ENCODE results near the gene TMEM258.

TMEM258 gene

DNA sequence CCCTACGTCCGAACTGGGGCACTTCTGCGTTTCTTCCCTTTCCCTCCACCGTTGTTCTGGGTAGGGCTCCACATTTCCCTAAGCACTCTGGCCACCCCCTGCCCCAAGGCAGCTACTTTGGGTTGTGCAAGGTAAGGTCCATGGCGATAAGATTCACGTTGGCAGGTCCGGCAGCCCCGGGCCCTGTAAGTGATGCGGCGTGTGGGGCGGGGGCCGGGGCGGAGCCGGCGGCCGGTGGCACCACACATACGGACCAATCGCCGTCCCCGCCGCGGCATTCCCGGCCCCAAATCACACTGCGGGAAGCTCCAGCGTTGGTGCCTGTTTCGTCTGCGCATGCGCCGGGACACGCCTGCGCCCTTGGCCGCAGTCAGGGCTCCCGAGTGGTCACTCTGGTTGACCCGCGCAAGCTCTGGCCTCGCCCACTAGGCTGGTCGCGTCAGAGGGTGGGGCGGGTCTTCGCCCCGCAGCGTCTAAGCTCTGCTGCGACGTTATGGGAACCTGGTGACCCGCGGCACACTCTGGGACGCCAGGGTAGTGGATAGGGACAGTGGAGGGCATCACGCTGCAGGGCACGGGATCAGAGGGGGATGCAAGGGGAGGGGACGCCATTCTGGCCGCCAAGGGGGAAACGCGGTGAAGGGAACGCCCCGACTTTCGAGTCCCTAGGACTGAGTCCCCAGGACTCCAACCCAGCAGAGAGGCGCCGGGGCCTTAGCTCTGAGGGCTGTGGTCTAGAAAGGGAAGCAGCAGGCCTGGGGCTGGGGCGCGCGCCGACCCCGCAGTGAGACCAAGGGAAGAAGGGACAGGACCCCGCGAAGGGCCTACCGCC lies 22.8 kb upstream of the TMEM258 start:
- TF ChIP-seq CEBPB (IDR thresholded peaks at IDR 0.05), result no peak
- peak; percentile 55; the same call in 1 of the 2 replicates for TF ChIP-seq YY1 (IDR thresholded peaks at IDR 0.05; ENCODE audit: low read depth)
- TF ChIP-seq TEAD4 (IDR thresholded peaks at IDR 0.05), result no peak
- TF ChIP-seq, protein P1, sequence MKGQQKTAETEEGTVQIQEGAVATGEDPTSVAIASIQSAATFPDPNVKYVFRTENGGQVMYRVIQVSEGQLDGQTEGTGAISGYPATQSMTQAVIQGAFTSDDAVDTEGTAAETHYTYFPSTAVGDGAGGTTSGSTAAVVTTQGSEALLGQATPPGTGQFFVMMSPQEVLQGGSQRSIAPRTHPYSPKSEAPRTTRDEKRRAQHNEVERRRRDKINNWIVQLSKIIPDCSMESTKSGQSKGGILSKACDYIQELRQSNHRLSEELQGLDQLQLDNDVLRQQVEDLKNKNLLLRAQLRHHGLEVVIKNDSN (IDR thresholded peaks at IDR 0.05), result no peak
- TF ChIP-seq FOXM1 (IDR thresholded peaks at IDR 0.05; ENCODE audit: borderline replicate concordance, low read depth), result no peak
- TF ChIP-seq, protein P2, sequence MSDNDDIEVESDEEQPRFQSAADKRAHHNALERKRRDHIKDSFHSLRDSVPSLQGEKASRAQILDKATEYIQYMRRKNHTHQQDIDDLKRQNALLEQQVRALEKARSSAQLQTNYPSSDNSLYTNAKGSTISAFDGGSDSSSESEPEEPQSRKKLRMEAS (IDR thresholded peaks at IDR 0.05), result peak; percentile 41; the same call in 1 of the 2 replicates
- no peak for TF ChIP-seq RAD21 (IDR thresholded peaks at IDR 0.05; ENCODE audit: low read depth)
- TF ChIP-seq TAF1 (IDR thresholded peaks at IDR 0.05; ENCODE audit: low read depth), result peak; percentile 70
- TF ChIP-seq CREB1 (IDR thresholded peaks at IDR 0.05; ENCODE audit: low read depth), result no peak; the same call in 1 of the 2 replicates
- TF ChIP-seq EP300 (IDR thresholded peaks at IDR 0.05; ENCODE audit: borderline replicate concordance), result no peak
- TF ChIP-seq NFIC (IDR thresholded peaks at IDR 0.05), result 0 out of 2 replicates have a peak, but pooled peaks have one; percentile 11
- TF ChIP-seq, protein P3, sequence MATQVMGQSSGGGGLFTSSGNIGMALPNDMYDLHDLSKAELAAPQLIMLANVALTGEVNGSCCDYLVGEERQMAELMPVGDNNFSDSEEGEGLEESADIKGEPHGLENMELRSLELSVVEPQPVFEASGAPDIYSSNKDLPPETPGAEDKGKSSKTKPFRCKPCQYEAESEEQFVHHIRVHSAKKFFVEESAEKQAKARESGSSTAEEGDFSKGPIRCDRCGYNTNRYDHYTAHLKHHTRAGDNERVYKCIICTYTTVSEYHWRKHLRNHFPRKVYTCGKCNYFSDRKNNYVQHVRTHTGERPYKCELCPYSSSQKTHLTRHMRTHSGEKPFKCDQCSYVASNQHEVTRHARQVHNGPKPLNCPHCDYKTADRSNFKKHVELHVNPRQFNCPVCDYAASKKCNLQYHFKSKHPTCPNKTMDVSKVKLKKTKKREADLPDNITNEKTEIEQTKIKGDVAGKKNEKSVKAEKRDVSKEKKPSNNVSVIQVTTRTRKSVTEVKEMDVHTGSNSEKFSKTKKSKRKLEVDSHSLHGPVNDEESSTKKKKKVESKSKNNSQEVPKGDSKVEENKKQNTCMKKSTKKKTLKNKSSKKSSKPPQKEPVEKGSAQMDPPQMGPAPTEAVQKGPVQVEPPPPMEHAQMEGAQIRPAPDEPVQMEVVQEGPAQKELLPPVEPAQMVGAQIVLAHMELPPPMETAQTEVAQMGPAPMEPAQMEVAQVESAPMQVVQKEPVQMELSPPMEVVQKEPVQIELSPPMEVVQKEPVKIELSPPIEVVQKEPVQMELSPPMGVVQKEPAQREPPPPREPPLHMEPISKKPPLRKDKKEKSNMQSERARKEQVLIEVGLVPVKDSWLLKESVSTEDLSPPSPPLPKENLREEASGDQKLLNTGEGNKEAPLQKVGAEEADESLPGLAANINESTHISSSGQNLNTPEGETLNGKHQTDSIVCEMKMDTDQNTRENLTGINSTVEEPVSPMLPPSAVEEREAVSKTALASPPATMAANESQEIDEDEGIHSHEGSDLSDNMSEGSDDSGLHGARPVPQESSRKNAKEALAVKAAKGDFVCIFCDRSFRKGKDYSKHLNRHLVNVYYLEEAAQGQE (IDR thresholded peaks at IDR 0.05; ENCODE audit: low read depth), result no peak
- TF ChIP-seq TCF12 (IDR thresholded peaks at IDR 0.05; ENCODE audit: low read depth), result no peak; the same call in none of the 2 replicates
- TF ChIP-seq EGR1 (IDR thresholded peaks at IDR 0.05), result no peak

GRCh38 chr11:61814247-61814957 lies 22.0 kb upstream of the TMEM258 start:
- no peak for TF ChIP-seq CREB1 (IDR thresholded peaks at IDR 0.05; ENCODE audit: low read depth)
- TF ChIP-seq EGR1 (IDR thresholded peaks at IDR 0.05), result no peak
- TF ChIP-seq TAF1 (IDR thresholded peaks at IDR 0.05; ENCODE audit: low read depth), result no peak
- no peak for TF ChIP-seq YY1 (IDR thresholded peaks at IDR 0.05; ENCODE audit: low read depth)
- TF ChIP-seq TCF12 (IDR thresholded peaks at IDR 0.05; ENCODE audit: low read depth), result no peak
- TF ChIP-seq, protein P2 (IDR thresholded peaks at IDR 0.05), result no peak
- TF ChIP-seq, protein P3 (IDR thresholded peaks at IDR 0.05; ENCODE audit: low read depth), result no peak
- TF ChIP-seq EP300 (IDR thresholded peaks at IDR 0.05; ENCODE audit: borderline replicate concordance), result no peak; the same call in 1 of the 2 replicates
- TF ChIP-seq RAD21 (IDR thresholded peaks at IDR 0.05; ENCODE audit: low read depth), result no peak
- no peak for TF ChIP-seq TEAD4 (IDR thresholded peaks at IDR 0.05)
- TF ChIP-seq, protein P1 (IDR thresholded peaks at IDR 0.05), result no peak
- no peak for TF ChIP-seq NFIC (IDR thresholded peaks at IDR 0.05)
- no peak for TF ChIP-seq FOXM1 (IDR thresholded peaks at IDR 0.05; ENCODE audit: borderline replicate concordance, low read depth)
- no peak for TF ChIP-seq CEBPB (IDR thresholded peaks at IDR 0.05)
- no peak for TF ChIP-seq ZBTB7A (IDR thresholded peaks at IDR 0.05; ENCODE audit: low read depth)

GRCh38 chr11:61812736-61813411 lies 20.5 kb upstream of the TMEM258 start:
- TF ChIP-seq, protein P3 (IDR thresholded peaks at IDR 0.05; ENCODE audit: low read depth), result no peak
- TF ChIP-seq, protein P1 (IDR thresholded peaks at IDR 0.05), result no peak

Measured in Ishikawa (cell line).